ENCODE data around the gene NCOR1.
"Not testable (repeated sequence)": the region's sequence is repeated elsewhere in the genome, so short reads cannot be mapped to it uniquely, and the experiment has no call there.

Gene NCOR1

GRCh38 chr17:16215273-16215964 lies at the start of gene NCOR1:
Gene NCOR1, minus strand, starts transcription at chr17:16215534. Its CDS starts 20,965 bp downstream, at chr17:16194569.
- peak; percentile 90 for DNase-seq

- DNase-seq, result no peak
These were observed 46.9 kb upstream of the NCOR1 start for GRCh38 chr17:16262201-16262600.

GRCh38 chr17:16261049-16261448 lies 45.7 kb upstream of the NCOR1 start:
- DNase-seq, result no peak

- DNase-seq, result no peak
These were observed 44.6 kb upstream of the NCOR1 start for GRCh38 chr17:16259926-16260325.

- no peak for DNase-seq
These were observed 43.6 kb upstream of the NCOR1 start for GRCh38 chr17:16258901-16259300.

GRCh38 chr17:16255481-16255921 lies 40.2 kb upstream of the NCOR1 start:
- DNase-seq, result no peak

GRCh38 chr17:16254773-16255400 lies 39.6 kb upstream of the NCOR1 start:
- no peak for DNase-seq

GRCh38 chr17:16251556-16251955 lies 36.2 kb upstream of the NCOR1 start:
- no peak for DNase-seq

GRCh38 chr17:16251043-16251442 lies 35.7 kb upstream of the NCOR1 start:
- DNase-seq, result no peak

GRCh38 chr17:16250635-16251034 lies 35.3 kb upstream of the NCOR1 start:
- no peak for DNase-seq

- no peak for DNase-seq
These were observed 32.3 kb upstream of the NCOR1 start for GRCh38 chr17:16247586-16247984.

- no peak for DNase-seq
These were observed 28.6 kb upstream of the NCOR1 start for GRCh38 chr17:16243801-16244567.

GRCh38 chr17:16243385-16243784 lies 28.1 kb upstream of the NCOR1 start:
- DNase-seq, result no peak

- no peak for DNase-seq
These were observed 26.6 kb upstream of the NCOR1 start for GRCh38 chr17:16241906-16242399.

GRCh38 chr17:16239931-16240330 lies 24.6 kb upstream of the NCOR1 start:
- DNase-seq, result no peak

GRCh38 chr17:16232391-16232790 lies 17.1 kb upstream of the NCOR1 start:
- no peak for DNase-seq

GRCh38 chr17:16229912-16230561 lies 14.7 kb upstream of the NCOR1 start:
- DNase-seq, result not testable (repeated sequence)

- DNase-seq, result no peak
These were observed 7.1 kb upstream of the NCOR1 start for GRCh38 chr17:16222406-16222805.

- DNase-seq, result peak; percentile 93
These were observed 1.8 kb upstream of the NCOR1 start, which contains the start of gene PIGL for GRCh38 chr17:16217002-16217635. Gene PIGL, plus strand, starts transcription at chr17:16217210. Its CDS starts 17 bp downstream, at chr17:16217227.

- not testable (repeated sequence) for DNase-seq
These were observed 1.1 kb upstream of the NCOR1 start for GRCh38 chr17:16216341-16217001.

GRCh38 chr17:16215965-16216316 lies 607 bp upstream of the NCOR1 start:
- DNase-seq, result no peak

GRCh38 chr17:16215002-16215272 lies 397 bp downstream of the NCOR1 start:
- DNase-seq, result no peak

All from stimulated activated CD4-positive, alpha-beta T cell treated with anti-CD3 and anti-CD28 coated beads, Interleukin-4, amount 100 ng/mL, for 24 hours (primary cell).